Testis (tissue), 3 donors: Measurements from ENCODE around the gene C11orf21. TPM values are rescaled to one million over a fixed set of nuclear protein-coding genes. Genes with fewer than 3 reads are reported as not detected.

ENCODE experiments used
- DNase-seq: peaks from one replicate; pipeline ENCODE4 v3.0.0-alpha.2; 2019
- H3K27ac ChIP-seq, 2 donors: fragments of 200-600 bp; sonication (generic); one replicate each; pipeline ENCODE4 v1.5.1; 2019
- H3K27me3 ChIP-seq: fragments of 200-600 bp; sonication (generic); one replicate; pipeline ENCODE4 v1.5.1; 2019
- H3K36me3 ChIP-seq: fragments of 200-600 bp; sonication (generic); one replicate; pipeline ENCODE4 v1.5.1; 2017; ENCODE audit warnings: low read depth; ENCODE audit errors: missing control alignments
- H3K4me1 ChIP-seq: fragments of 200-600 bp; sonication (generic); one replicate; pipeline ENCODE4 v1.5.1; 2019
- H3K4me3 ChIP-seq, 2 donors: fragments of 200-600 bp; sonication (generic); one replicate each; pipeline ENCODE4 v1.5.1; 2017 to 2019
- H3K9me3 ChIP-seq: fragments of 200-600 bp; sonication (generic); one replicate; pipeline ENCODE4 v1.5.1; 2017
- POLR2A ChIP-seq: fragments of 450-650 bp; IDR thresholded peaks from one replicate; pipeline ENCODE4 v1.6.1; 2017; ENCODE audit warnings: antibody characterized with exemption, mild to moderate bottlenecking, moderate library complexity
- WGBS, 2 donors: methylation state at CpG; one replicate each; pipeline ENCODE4 v1.1.5; 2018; 5-methylcytosine and 5-hydroxymethylcytosine counted together
- intact Hi-C: fragments of 100-400 bp; cut with DNase I; formaldehyde crosslinking; loops from one replicate; pipeline ENCODE4 v1.15.1; 2023; ENCODE audit warnings: low total_unique reads
- polyA plus RNA-seq: library from polyadenylated mRNA; stranded (reverse); fragments of 350-450 nt; fragmentation: Illumina TruSeq; extraction: RNeasy Lipid Tissue Mini Kit (QIAGEN cat#74804); gene quantifications from one replicate; pipeline ENCODE4 v1.2.3, GENCODE V29; 2014; ENCODE audit warnings: low read depth, low replicate concordance; ENCODE audit not compliant: insufficient read depth
- total RNA-seq, 2 donors: library from RNA; depleted of rRNA; stranded (reverse); fragments of >200 nt; gene quantifications; one replicate each; pipeline ENCODE4 v1.2.3, GENCODE V29; 2016
- TF ChIP-seq, protein P1 (sequence below), 3 experiments: fragments of 450-650 bp in 2 of 3; fragments of 200-600 bp in 1 of 3; sonication (generic) in 1 of 3; IDR thresholded peaks; one replicate each; pipeline ENCODE4 v1.5.1; 2016 to 2019; ENCODE audit warnings: antibody characterized with exemption in 3 of 3, mild to moderate bottlenecking in 2 of 3, moderate library complexity in 1 of 3

C11orf21 gene
- total and polyA plus RNA-seq, 3 donors from 2014 or later: 0.12 to 0.88 (median 0.47) TPM

DNA sequence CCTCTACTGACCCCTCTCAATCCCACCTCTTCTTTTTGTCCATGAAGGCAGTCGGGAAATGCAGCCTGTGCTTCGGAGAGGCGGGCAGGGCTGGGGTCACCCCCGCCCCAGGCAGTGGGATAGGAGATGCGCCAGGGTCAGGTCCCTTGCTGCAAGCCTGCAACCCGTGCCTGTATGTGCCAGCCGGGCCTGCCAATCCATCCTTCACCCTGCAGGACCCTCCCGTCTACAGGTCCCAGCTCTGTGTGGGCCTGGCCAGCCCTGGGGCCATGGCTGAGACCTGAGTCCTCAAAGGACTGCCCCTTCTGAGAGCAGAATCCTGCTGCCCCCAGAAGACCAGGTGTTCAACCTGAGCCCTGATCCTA is 42.3 kb downstream of the C11orf21 start:
- 93% methylated on average over 8 of the region's 8 CpGs; no CpG with 5 or more reads in 1 of the 2 donors for WGBS, 2 donors
- intact Hi-C loops: no loop called here
- no peaks in the 10 kb centered on the region for H3K36me3 ChIP-seq
- no peaks in the 10 kb centered on the region for H3K4me1 ChIP-seq
- H3K4me3 ChIP-seq: no peak overlapping the region
- H3K9me3 ChIP-seq: no peaks in the 10 kb centered on the region
- peak; percentile 7 for DNase-seq
- H3K27ac ChIP-seq: no peak overlapping the region
- H3K27me3 ChIP-seq: no peaks in the 10 kb centered on the region
- TF ChIP-seq, protein P1, sequence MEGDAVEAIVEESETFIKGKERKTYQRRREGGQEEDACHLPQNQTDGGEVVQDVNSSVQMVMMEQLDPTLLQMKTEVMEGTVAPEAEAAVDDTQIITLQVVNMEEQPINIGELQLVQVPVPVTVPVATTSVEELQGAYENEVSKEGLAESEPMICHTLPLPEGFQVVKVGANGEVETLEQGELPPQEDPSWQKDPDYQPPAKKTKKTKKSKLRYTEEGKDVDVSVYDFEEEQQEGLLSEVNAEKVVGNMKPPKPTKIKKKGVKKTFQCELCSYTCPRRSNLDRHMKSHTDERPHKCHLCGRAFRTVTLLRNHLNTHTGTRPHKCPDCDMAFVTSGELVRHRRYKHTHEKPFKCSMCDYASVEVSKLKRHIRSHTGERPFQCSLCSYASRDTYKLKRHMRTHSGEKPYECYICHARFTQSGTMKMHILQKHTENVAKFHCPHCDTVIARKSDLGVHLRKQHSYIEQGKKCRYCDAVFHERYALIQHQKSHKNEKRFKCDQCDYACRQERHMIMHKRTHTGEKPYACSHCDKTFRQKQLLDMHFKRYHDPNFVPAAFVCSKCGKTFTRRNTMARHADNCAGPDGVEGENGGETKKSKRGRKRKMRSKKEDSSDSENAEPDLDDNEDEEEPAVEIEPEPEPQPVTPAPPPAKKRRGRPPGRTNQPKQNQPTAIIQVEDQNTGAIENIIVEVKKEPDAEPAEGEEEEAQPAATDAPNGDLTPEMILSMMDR (IDR thresholded peaks at IDR 0.05): no peak
- TF ChIP-seq POLR2A: no peak

DNA sequence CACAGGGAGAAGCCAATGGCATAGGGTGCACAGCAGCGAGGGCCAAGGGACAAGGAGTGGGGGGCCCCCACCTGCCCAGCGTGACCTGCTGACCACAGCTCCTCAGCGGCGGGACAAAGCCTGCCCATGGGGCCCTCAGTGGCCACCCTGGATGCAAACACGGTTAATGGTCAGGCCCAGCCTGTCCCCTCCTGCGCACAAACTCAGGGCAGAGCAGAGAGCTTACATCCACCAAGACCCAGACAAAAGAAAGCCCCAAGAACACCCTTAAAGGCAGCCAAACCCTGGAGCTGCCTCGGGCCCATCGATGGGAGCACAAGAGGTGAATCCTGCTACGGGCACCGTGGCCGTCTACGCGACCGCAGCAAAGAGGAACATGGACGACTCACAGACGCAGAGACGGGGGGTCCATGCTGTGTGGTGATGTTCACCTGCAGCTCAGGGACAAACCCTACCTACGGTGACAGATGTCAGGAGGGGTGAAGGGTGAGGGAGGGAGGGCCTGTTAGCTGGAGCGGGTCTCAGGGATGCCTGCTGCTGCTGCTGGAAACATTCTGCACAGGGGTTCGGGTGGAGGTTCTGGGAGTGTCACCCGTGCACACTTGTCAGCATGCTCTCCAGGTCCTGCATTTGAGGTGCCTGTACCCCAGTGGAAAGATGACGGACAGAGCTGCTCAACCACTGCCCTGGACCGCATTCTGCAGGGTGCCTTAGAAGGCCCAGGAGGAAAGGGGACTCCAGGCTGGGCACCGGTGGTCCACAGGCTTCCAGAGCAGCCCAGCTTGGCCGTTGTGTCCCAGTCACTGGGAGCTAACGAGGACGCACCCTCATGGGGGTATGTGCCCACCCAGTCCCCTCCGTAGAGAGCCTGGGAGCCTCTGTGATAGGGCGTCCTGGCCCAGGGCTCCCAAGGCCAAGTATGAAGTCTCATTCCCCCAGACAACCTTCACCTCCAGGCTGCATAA is 42.9 kb downstream of the C11orf21 start:
- 91 to 93% methylated on average over 24 to 29 of the region's 29 CpGs for WGBS, 2 donors
- intact Hi-C loops: no loop called here
- Histone ChIP-seq H3K36me3 (no peaks in the 10 kb centered on the region), H3K27ac (no peak overlapping the region), H3K27me3 (no peaks in the 10 kb centered on the region), H3K4me3 (no peak overlapping the region), H3K4me1 (no peaks in the 10 kb centered on the region), H3K9me3 (no peaks in the 10 kb centered on the region)
- DNase-seq: peak; percentile 10
- TF ChIP-seq, protein P1 (IDR thresholded peaks at IDR 0.05): no peak
- TF ChIP-seq POLR2A: no peak

DNA sequence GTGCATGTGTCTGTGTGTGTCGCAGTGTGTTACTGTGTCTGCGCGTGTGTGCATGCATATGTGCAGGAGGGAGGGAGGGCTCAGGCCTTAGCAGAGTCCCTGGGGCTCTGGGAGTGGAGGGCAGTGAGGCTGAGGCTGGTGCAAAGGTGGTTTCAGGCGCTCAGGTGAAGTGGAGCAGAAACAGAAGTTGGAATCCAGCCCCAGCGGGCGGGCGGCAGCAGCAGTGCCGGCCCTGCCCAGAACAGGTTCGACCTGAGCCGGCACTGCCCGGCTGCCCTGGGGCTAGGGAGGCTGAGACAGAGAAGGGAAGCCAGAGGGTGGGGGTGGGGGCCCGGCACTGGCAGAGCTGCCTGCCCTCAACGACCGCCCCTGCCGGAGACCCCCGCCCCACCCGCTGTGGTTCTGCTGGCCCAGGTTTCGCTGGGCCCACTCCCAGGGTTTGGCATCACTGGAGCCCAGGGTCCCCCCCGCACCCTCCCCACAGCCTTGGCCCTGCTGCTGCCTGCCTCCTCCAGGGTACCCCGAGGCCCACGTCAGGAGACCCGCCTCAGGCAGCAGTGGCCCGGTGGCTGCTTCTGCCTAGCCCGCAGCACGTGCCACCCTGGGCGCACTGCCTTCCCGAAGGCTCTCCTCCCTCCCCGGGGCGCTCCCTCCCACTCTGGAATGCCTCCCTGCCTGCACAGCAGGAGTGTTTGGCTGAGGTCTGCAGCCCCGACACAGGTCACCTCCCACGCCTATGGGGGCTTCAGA is 44.6 kb downstream of the C11orf21 start:
- Histone ChIP-seq H3K27ac (no peak overlapping the region), H3K36me3 (no peaks in the 10 kb centered on the region), H3K9me3 (no peaks in the 10 kb centered on the region), H3K4me3 (no peak overlapping the region), H3K27me3 (no peaks in the 10 kb centered on the region), H3K4me1 (no peaks in the 10 kb centered on the region)
- WGBS, 2 donors: 65% methylated on average over 10 to 24 of the region's 31 CpGs
- TF ChIP-seq, protein P1 (IDR thresholded peaks at IDR 0.05): no peak
- TF ChIP-seq POLR2A: no peak
- intact Hi-C loops: no loop called here
- peak; percentile 9 for DNase-seq

DNA sequence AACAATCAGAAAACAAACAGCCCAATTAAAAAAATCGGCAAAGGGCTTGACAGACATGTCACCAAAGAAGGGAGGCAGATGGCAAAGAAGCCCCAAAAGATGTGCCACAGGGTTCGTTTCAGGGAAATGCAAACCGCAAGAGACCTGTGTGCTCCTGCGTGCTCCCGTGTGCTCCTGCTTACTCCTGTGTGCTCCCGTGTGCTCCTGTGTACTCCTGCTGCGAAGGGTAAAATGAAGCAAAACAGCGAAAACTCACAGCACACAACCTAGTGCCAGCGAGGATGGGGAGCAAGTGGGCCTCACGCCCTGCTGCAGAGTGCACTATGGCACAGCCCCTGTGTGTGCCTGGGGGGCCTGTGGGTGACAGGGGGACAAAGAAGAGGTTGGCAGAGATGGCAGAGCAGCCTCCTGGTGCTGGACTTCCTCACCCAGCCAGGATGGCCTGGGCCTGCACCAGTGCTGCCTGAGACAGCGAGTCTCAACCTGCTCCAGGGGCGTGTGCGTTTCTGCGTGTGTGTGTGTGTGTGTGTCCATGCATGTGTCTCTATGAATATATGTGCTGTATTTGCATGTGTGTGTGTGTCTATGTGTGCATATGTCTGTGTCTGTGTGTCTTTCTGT is 45.3 kb downstream of the C11orf21 start:
- no peak for TF ChIP-seq POLR2A
- TF ChIP-seq, protein P1 (IDR thresholded peaks at IDR 0.05): no peak
- intact Hi-C loops: no loop called here
- no peaks in the 10 kb centered on the region for H3K36me3 ChIP-seq
- H3K4me1 ChIP-seq: no peaks in the 10 kb centered on the region
- H3K9me3 ChIP-seq: no peaks in the 10 kb centered on the region
- H3K27ac ChIP-seq: no peak overlapping the region
- 75 to 77% methylated on average over 14 of the region's 14 CpGs for WGBS, 2 donors
- no peaks in the 10 kb centered on the region for H3K27me3 ChIP-seq
- H3K4me3 ChIP-seq: no peak overlapping the region
- peak; percentile 10 for DNase-seq
